PC-3 (cell line): ENCODE results near the gene GMDS. TPM values are rescaled to one million over a fixed set of nuclear protein-coding genes. Genes with fewer than 3 reads are reported as not detected.

ENCODE experiments used
- ATAC-seq: fragments of 200-7000 bp; cut with Tn5 transposase; 2 replicates; pipeline ENCODE4 v1.9.1; 2020; ENCODE audit warnings: mild to moderate bottlenecking, moderate library complexity
- BruUV-seq: library from RNA; stranded (reverse); fragments of 400-500 nt; replicated peaks from 2 replicates; lab custom pipeline; 2021; lab: Mats Ljungman, UMichigan
- CTCF ChIA-PET: fragments of 300-600 bp; sonication (Branson Sonifier 250); formaldehyde crosslinking; loops from one replicate; lab custom pipeline; 2022; ENCODE audit warnings: antibody characterized with exemption; lab: Charles Lee
- POLR2A ChIA-PET: fragments of 300-600 bp; sonication (Branson Sonifier 250); formaldehyde crosslinking; loops from one replicate; lab custom pipeline; 2022; ENCODE audit warnings: antibody characterized with exemption; ENCODE audit not compliant: unreplicated experiment; lab: Charles Lee
- DNase-seq: peaks from one replicate; pipeline ENCODE4 v3.0.0-alpha.2; 2015
- H2AFZ ChIP-seq: fragments of 300-600 bp; sonication (generic); 2 replicates; pipeline ENCODE4 v1.6.0; 2016; ENCODE audit warnings: antibody characterized with exemption, low read length
- H3F3A ChIP-seq: fragments of 300-600 bp; sonication (generic); one replicate; pipeline ENCODE4 v1.6.0; 2017; ENCODE audit warnings: antibody characterized with exemption, low read length, control low read depth, mild to moderate bottlenecking; ENCODE audit not compliant: unreplicated experiment
- H3K27ac ChIP-seq: fragments of 300-600 bp; sonication (generic); 2 replicates; pipeline ENCODE4 v1.5.1; 2016; ENCODE audit warnings: mild to moderate bottlenecking, low read length
- H3K27me3 ChIP-seq: fragments of 300-600 bp; sonication (generic); 2 replicates; pipeline ENCODE4 v1.6.1; 2016; ENCODE audit warnings: low read length, mixed read lengths
- H3K36me3 ChIP-seq: fragments of 300-600 bp; sonication (generic); 2 replicates; pipeline ENCODE4 v1.6.1; 2016; ENCODE audit warnings: low read depth, mixed run types, low read length, mixed read lengths
- H3K4me1 ChIP-seq: fragments of 300-600 bp; sonication (generic); 2 replicates; pipeline ENCODE4 v1.5.1; 2016; ENCODE audit warnings: low read length; ENCODE audit not compliant: insufficient read depth
- H3K4me2 ChIP-seq: fragments of 300-600 bp; sonication (generic); 2 replicates; pipeline ENCODE4 v1.6.0; 2016; ENCODE audit warnings: low read length
- H3K4me3 ChIP-seq: fragments of 300-600 bp; sonication (generic); 2 replicates; pipeline ENCODE4 v1.5.1; 2016; ENCODE audit warnings: mild to moderate bottlenecking, low read length, mixed read lengths
- H3K79me2 ChIP-seq: fragments of 300-600 bp; sonication (generic); 2 replicates; pipeline ENCODE4 v1.6.1; 2017; ENCODE audit warnings: low read length, mixed read lengths
- H3K9ac ChIP-seq: fragments of 300-600 bp; sonication (generic); 2 replicates; pipeline ENCODE4 v1.6.0; 2016; ENCODE audit warnings: mild to moderate bottlenecking, low read length
- H3K9me2 ChIP-seq: fragments of 300-600 bp; sonication (generic); replicated peaks from 2 replicates; pipeline ENCODE4 v1.6.1; 2016; ENCODE audit warnings: mixed run types, low read length, mixed read lengths
- H3K9me3 ChIP-seq: fragments of 300-600 bp; sonication (generic); 2 replicates; pipeline ENCODE4 v1.6.1; 2016; ENCODE audit warnings: low read length, mixed read lengths
- H4K20me1 ChIP-seq: fragments of 300-600 bp; sonication (generic); 2 replicates; pipeline ENCODE4 v1.6.1; 2016; ENCODE audit warnings: low read length, mixed read lengths
- CTCF ChIP-seq: fragments of 300-600 bp; sonication (generic); conservative IDR thresholded peaks from 2 replicates; pipeline ENCODE4 v1.5.1; 2017; ENCODE audit warnings: antibody characterized with exemption, low read depth, mild to moderate bottlenecking, low read length
- EZH2 ChIP-seq: fragments of 300-600 bp; sonication (generic); IDR thresholded peaks from one replicate; pipeline ENCODE4 v1.6.1; 2017; ENCODE audit warnings: antibody characterized with exemption, mild to moderate bottlenecking, low read length; ENCODE audit not compliant: unreplicated experiment
- EZH2phosphoT487 ChIP-seq: fragments of 300-600 bp; sonication (generic); IDR thresholded peaks from 2 replicates; pipeline ENCODE4 v1.6.1; 2018; ENCODE audit warnings: mild to moderate bottlenecking, antibody characterized with exemption, low read length, borderline replicate concordance
- intact Hi-C: fragments of 100-400 bp; cut with micrococcal nuclease; formaldehyde crosslinking; loops from 2 replicates; pipeline ENCODE4 v1.9.0; 2023
- total RNA-seq: library from RNA; depleted of rRNA; stranded (reverse); fragments of >200 nt; gene quantifications from 2 replicates; pipeline ENCODE4 v1.2.3, GENCODE V29; 2014

GMDS gene
- total RNA-seq, 1 experiment from 2014 or later = 18.3 TPM

GRCh38 chr6:1643830-1644445, 601.5 kb downstream of the GMDS start:
- Histone ChIP-seq H3K4me2 (no peak overlapping the region), H3K9ac (no peak overlapping the region), H3K9me2 (no peaks in the 10 kb centered on the region), H3K4me3 (no peak overlapping the region), H3K79me2 (no peaks in the 10 kb centered on the region), H3K27ac (no peak overlapping the region), H3K4me1 (peaks cover 17% of the 10 kb centered on the region), H3F3A (no peaks in the 10 kb centered on the region), H2AFZ (no peak overlapping the region), H3K27me3 (no peaks in the 10 kb centered on the region), H3K9me3 (no peaks in the 10 kb centered on the region), H3K36me3 (no peaks in the 10 kb centered on the region), H4K20me1 (no peaks in the 10 kb centered on the region)
- ChIA-PET POLR2A (no interaction called here), CTCF (no interaction called here)
- intact Hi-C loops = no loop called here
- no peak for DNase-seq
- BruUV-seq = no TSS peak
- no peak for TF ChIP-seq EZH2phosphoT487
- TF ChIP-seq CTCF = no peak
- TF ChIP-seq EZH2 = no peak
- ATAC-seq = no peak

- BruUV-seq = no TSS peak
- Histone ChIP-seq H3K9me2 (no peaks in the 10 kb centered on the region), H3K27me3 (no peaks in the 10 kb centered on the region), H2AFZ (no peak overlapping the region), H3K27ac (no peak overlapping the region), H3K9me3 (no peaks in the 10 kb centered on the region), H3F3A (no peaks in the 10 kb centered on the region), H3K4me1 (peaks cover 17% of the 10 kb centered on the region), H3K9ac (no peak overlapping the region), H3K4me2 (no peak overlapping the region), H3K36me3 (no peaks in the 10 kb centered on the region), H3K4me3 (no peak overlapping the region), H4K20me1 (no peaks in the 10 kb centered on the region), H3K79me2 (no peaks in the 10 kb centered on the region)
- DNase-seq = no peak
- ATAC-seq = no peak
- ChIA-PET CTCF (no interaction called here), POLR2A (no interaction called here)
- intact Hi-C loops = no loop called here
- TF ChIP-seq EZH2phosphoT487 = no peak
- TF ChIP-seq EZH2 = no peak
- no peak for TF ChIP-seq CTCF
Observed at GRCh38 chr6:1643111-1643510, 602.3 kb downstream of the GMDS start.

- Histone ChIP-seq H3K4me1 (peaks cover 32% of the 10 kb centered on the region), H3K27ac (no peak overlapping the region), H3K27me3 (no peaks in the 10 kb centered on the region), H3K79me2 (no peaks in the 10 kb centered on the region), H2AFZ (no peak overlapping the region), H3K4me2 (peak overlapping the region; percentile 38; the same call in 1 of the 2 replicates), H4K20me1 (no peaks in the 10 kb centered on the region), H3K36me3 (no peaks in the 10 kb centered on the region), H3K9ac (no peak overlapping the region), H3K9me3 (no peaks in the 10 kb centered on the region), H3K4me3 (no peak overlapping the region), H3K9me2 (no peaks in the 10 kb centered on the region), H3F3A (no peaks in the 10 kb centered on the region)
- ATAC-seq (peak; percentile 86), DNase-seq (peak; percentile 91)
- intact Hi-C loops = no loop called here
- CTCF ChIA-PET = no interaction called here
- TF ChIP-seq EZH2 = no peak
- no peak for TF ChIP-seq CTCF
- TF ChIP-seq EZH2phosphoT487 = no peak
- POLR2A ChIA-PET = no interaction called here
- no TSS peak for BruUV-seq
Observed at GRCh38 chr6:1641343-1641885, 604.0 kb downstream of the GMDS start.
